Activated CD4-positive, alpha-beta T cell treated with anti-CD3 and anti-CD28 coated beads, Interleukin-10, Interleukin-2, amounts not matched to agents 100 ng/mL and 50 ng/mL, durations not matched to agents 16 hours and 8 hours (primary cell): ENCODE data around the gene TNFRSF1B.

ENCODE experiments used
- DNase-seq: peaks from one replicate; pipeline ENCODE4 v3.0.0-alpha.2; 2020

TNFRSF1B gene

DNA sequence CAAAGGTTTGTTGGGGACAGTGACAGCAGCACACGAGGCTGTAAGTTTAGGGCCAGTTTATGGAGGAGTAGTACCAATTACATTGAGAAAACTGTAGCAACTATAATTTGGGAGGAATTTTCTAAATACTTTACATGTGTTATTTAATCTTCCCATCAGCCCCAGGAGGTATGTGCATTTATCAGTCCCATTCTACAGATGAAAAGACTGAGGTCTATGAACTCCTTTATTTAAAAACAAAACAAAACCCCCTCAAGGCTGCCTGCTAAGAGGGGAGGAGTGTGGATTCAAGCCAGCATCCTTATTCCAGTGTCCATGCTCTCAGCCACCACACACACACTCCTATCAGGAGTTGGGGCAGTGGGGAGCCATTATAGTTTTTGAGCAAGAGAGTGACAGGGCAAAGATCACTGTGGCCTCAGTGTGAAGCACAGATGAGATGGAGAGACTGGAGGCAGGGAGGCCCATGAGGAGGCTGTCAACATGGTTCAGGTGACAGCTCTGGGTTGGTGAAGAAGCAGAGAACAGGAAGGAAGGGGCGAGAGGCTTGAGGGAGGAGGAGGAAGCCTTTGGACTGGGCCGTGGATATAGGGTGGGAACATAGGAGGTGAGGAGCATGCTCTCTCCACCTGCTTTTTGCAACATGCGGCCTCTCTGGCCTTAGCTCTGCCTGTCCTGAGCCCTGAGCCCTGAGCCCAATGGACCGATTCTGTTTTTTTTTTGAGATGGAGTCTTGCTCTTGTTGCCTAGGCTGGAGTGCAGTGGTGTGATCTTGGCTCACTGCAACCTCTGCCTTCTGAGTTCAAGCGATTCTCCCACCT, 9.7 kb downstream of the TNFRSF1B start:
- no peak for DNase-seq

GRCh38 chr1:12177156-12177998, 10.6 kb downstream of the TNFRSF1B start:
- DNase-seq, result peak; percentile 52

- peak; percentile 76 for DNase-seq
Observed at GRCh38 chr1:12177999-12178441, 11.2 kb downstream of the TNFRSF1B start.

GRCh38 chr1:12178511-12178910, 11.7 kb downstream of the TNFRSF1B start:
- DNase-seq, result no peak

DNA sequence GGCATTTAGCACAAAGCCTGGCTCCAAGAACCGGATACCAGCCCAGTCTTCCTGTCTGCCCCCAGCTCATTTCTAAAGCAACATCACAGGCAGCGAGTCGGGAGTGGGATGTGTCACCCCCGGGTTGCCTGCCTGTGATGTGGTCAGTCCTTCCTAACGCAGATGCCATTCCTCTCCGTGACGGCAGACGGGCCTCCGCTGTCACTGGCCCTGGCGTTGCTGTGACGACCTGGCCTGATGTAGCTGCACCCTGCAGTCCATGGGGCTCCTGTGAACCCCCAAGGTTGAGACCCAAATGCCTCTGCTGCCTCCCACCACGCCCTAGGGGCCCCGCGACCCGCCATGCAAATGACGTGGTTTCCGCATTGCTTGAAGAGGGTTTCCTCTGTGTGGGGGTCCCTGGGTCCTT, 12.3 kb downstream of the TNFRSF1B start:
- peak; percentile 93 for DNase-seq

DNA sequence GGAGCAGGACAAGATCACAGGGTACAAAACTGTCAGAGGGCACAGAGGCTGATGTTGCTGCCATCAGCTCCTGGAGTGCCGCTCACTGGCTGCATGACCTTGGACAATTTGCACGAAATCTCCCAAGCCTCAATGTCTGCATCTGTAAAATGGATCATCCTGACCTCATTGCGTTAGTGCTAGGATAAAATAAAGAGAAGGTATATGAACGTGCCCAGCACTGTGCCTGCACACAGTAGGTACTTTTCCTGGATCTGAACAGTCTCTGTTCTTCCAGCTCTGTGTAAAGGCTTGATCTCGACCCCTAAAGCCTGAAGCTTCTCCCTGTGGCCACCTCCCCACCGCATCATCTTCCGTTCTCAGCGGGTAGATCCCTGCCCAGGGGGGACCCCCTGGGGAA, 12.9 kb downstream of the TNFRSF1B start:
- no peak for DNase-seq

DNA sequence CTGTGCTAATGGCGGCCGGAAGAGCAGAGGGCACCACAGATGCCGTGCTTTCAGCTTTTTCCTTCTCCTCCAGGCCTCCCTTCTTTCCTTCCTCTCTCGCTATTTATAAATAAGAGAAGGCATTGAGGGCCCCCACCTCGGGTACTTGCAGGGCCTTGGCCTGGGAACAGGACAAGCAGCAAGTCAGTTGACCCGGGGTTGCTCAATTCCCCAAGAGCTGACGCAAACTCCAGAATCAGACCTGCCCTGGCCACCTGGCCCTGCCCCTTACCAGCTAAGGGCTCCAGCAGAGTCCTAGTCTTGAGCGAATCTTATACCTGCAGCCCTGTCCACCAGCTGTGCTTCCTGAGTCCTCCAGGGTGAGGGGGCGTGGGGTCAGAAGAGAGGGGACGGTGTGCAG, 13.5 kb downstream of the TNFRSF1B start:
- no peak for DNase-seq

DNA sequence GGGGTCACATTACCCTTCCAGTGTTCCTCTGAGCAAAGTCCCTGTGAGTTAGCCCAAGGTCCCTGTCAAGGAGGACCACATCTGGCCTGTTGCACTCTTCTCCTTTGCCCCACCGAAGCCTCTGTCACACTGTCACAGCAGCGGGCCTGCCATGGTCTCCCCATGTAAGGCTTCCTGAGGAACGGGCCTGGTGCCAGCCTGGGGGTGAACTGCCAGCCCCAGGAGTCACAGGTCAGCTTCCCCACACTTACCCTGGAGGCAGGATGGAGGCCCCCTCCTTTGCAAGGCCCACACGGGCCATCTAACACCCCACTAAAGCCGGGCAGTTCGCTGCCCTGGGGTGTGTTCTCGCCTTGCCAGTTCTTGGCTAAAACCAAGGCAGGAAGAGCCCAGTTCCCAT, 14.1 kb downstream of the TNFRSF1B start:
- DNase-seq, result no peak

DNA sequence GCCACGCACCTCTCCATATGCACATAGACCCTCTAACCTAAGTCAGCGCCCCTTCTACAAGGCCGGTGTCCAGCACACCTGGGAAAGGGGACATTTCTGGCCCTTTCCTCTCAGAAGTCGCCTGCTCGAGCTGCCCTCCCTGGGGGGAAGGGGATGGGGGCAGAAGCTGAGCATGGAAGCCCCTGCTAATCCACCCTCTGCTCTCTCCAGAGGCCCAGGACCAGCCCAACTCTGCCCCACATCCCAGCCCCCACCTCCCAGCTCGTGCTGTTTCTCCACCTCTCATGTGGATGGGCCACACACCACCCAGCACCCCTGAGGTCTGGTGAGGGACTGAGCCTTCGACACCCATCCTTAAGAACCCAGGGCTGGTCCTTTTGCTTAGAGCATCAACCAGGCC, 14.8 kb downstream of the TNFRSF1B start:
- no peak for DNase-seq

DNA sequence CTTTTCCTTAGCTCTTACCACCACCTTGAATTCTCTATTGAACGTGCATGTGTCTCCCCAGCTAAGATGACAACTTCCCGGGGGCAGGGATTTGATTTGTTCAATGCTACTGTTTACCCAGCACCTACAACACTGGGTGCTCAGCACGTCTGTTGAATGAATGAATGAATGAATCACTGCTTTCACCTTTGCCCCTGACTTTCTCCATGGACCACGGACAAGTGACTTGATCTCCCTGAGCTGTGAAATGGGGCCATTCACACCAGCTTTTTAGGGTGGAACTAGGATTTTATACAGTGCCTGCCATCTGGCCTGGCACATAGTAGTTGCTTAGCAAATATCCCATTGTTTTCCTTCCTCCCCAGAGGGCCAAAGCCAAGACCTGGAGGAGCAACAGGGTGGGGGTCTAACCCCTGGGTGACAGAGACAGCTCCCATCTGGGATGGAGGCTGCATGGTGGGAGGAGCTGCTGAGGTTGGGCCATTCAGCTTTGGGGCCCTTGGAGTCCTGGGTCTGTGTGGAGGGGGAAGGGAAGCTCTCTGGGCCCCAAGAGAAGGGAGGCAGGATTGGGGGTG, 15.7 kb downstream of the TNFRSF1B start:
- no peak for DNase-seq

- DNase-seq, result no peak
Observed at GRCh38 chr1:12183095-12183794, 16.5 kb downstream of the TNFRSF1B start.

- DNase-seq, result no peak
Observed at GRCh38 chr1:12184008-12184681, 17.4 kb downstream of the TNFRSF1B start.

DNA sequence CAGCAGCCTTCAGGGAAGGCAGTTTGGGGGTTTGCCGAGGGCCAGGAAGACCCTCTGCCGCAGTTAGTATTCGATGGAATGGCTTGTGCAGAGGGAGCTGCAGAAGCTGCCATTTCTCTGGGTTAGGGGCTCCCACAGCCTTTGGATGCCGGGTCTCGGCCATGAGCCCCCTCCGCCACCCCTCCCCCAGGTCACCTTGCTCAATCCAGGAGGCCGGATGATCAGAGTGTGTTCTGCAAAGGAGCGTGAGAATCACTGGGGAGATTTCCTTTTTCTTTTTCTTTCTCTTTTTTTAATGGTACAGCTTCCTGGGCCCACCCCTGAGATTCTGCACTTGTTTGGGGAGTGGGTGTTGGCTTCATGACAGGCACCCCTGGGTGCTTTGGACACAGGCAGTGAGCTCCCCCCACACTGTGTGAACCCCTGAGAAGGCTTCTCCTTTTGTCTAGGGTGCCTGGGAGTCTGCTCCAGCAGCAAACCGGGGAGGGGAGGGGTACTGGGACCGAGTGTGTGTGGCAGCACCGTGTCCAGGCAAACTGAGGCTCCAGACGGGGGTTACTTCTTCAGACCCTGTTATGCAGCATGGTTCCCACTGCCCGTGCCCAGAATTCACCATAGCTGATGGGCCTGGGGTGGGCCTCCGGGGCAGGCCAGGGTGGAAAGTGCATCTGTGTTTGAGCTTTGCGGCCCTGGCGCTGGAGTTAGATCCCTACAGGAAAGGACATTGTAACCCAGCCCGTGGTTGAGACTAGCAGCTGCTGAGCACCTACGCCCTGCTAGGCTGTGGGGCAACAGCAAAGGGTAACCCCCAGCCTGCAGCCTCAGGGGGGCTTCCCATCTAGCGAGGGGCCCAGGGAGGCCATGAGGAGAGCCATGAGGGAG, 18.5 kb downstream of the TNFRSF1B start:
- DNase-seq, result no peak

DNA sequence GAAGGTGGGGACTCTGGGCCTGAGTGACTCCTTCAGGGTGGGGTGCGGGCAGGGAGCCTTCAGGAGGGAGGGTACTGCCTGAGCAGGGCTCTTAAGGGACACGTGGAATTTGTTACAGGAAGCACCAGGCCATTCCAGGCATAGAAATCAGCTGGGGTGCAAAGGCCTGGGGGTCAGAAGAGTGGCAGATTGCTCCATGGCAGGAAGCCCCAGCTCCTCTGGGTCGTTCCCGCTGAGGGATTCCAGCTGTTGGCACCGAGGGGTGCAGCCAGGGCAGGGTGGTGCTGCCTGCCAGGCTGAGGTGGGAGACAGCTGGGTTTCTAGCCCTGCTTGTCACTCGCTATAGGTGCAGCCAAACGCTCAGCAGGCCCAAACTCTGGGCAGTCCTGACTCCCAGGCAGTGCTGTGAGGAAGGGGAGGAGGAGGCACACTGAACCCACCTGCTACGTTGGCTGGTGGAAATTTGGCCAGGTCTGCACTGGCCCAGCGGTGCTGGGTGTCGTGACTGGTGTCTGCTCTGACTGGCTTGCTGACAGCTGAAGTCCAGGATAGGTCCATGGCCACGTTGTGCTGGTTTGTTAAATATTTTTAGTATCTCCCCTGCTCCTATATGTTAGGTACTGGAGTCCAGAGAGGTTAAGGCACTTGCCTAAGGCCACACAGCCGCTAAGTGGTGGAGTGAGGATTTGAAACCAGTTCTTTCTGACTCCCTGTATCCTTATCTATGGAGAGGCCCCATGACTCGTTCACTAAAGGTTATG, 19.3 kb downstream of the TNFRSF1B start:
- no peak for DNase-seq

DNA sequence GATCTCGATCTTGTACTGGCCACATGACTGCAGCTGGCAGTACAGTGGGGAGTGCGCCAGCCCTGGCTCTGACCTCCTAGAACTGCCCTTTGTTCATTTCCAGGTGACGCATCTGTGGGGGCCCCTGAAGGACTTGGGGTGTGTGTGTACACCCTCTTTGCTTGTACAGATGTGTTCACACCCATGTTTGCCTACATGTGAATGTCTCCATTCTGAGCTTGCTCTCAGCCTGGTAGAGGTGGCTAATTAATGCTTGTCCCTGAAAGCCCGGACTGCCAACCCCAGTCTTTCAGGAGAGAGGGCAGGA, 19.8 kb downstream of the TNFRSF1B start:
- DNase-seq, result no peak

DNA sequence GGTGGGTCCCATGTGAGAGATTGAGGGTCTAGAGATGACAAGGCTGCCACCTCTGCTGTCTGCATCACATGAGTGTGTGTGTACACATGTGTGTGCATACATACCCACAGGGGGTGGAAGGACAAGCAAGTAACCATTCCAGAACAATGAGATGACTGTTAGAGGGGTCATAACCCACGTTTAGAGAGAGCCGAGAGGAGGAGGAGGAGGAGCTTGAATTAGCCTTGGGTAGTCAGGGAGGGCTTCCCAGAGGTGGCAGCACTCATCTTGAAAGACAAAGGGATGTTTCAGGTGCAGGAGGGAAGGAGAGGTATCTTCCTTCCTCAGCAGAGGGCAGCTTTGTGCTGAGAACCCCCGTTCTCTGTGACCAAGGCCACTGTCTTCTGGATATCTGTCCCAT, 21.3 kb downstream of the TNFRSF1B start:
- DNase-seq, result no peak

DNA sequence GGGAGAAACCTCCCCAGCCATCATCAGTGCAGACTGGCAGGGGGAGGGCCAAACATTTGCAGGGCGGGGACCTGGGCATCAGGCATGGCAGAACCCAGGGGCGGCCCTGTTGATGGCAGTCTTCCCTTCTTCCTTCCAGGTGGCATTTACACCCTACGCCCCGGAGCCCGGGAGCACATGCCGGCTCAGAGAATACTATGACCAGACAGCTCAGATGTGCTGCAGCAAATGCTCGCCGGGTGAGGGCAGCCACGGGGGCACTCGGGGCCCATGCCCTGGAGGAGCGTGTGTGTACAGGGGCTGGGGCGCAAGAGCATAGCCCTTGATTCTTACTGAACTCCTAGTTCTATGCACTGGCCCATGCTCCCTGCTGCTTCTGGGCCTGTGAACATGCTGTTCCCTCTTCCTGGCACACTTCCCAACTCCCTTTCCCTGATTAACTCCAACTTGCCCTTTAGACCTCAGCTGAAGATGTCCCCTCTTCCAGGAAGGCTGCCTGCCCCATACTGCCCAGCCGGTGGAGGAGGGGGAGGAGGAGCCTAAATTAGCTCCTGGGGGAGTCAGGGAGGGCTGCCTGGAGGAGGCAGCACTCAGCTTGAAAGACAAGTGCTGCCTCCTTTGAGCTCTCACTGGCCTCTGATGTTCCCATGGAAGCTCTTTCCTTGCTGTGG, 22.0 kb downstream of the TNFRSF1B start:
- no peak for DNase-seq

DNA sequence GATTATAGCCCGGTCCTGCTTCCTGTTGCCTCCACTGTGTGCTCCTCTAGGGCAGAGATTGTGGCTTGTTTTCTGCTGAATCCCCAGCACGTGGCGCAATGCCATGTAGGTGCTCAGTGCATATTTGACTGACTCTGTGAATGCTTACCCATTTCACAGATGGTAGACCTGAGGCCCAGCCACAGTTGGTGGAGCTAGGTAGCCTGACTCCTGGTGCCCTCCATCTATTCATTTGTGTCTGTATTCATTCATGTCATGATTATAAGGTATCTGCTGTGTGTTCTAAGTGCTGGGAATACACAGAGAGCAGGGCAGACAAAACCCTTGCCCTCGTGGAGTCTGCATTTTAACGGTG, 22.5 kb downstream of the TNFRSF1B start:
- DNase-seq, result no peak

DNA sequence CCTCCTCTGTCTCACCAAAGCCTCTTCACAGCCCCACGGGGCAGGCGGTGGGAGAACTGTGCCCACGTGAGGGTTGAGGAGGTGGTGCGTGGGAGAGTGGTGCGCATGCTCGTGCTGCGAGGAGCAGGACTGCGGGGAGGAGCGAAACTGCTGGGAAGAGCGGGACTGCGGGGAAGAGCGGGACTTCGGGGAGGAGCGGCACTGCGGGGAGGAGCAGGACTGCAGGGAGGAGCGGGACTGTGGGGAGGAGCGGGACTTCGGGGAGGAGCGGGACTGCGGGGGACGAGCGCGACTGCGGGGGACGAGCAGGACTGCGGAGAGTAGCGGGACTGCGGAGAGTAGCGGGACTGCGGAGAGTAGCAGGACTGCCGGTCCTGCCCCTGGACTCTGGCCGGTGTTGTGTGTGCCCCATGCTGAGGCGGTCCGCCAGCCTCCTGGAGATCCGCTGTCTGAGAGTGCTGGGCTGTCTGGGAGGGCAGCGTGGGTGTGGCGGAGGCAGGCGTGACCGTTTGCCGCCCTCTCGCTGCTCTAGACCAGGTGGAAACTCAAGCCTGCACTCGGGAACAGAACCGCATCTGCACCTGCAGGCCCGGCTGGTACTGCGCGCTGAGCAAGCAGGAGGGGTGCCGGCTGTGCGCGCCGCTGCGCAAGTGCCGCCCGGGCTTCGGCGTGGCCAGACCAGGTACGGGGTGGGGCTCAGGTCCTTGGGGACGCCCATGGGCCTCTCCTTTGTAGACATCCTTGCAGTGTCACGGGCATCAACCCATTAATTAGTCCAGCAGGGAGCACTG, 24.6 kb downstream of the TNFRSF1B start:
- DNase-seq, result no peak
